Dendritic cell treated with granulocyte-macrophage colony-stimulating factor and Interleukin-4, amounts not matched to agents 40 ng/mL and 50 ng/mL, for 4 days (primary cell): ENCODE data around the gene DGUOK.
A peak's percentile ranks its signal among the peaks of the same experiment; 100 is the strongest.
"Not testable (repeated sequence)": the region's sequence is repeated elsewhere in the genome, so short reads cannot be mapped to it uniquely, and the experiment has no call there.

Source experiments
- H3K27ac Mint-ChIP-seq: one replicate; pipeline ENCODE4 v1.8.0; 2022; ENCODE audit warnings: mild to moderate bottlenecking, mixed read lengths
- H3K27me3 Mint-ChIP-seq: one replicate; pipeline ENCODE4 v1.8.0; 2022; ENCODE audit warnings: mild to moderate bottlenecking, mixed read lengths
- H3K36me3 Mint-ChIP-seq: one replicate; pipeline ENCODE4 v1.8.0; 2022; ENCODE audit warnings: low read depth, mixed read lengths
- H3K4me1 Mint-ChIP-seq: one replicate; pipeline ENCODE4 v1.8.0; 2022; ENCODE audit warnings: low read depth, mixed read lengths
- H3K4me3 Mint-ChIP-seq: one replicate; pipeline ENCODE4 v1.8.0; 2022; ENCODE audit warnings: mild to moderate bottlenecking, moderate library complexity, mixed read lengths
- H3K9me3 Mint-ChIP-seq: one replicate; pipeline ENCODE4 v1.8.0; 2022; ENCODE audit warnings: mixed read lengths
- intact Hi-C: fragments of 100-400 bp; cut with micrococcal nuclease; formaldehyde crosslinking; loops from one replicate; pipeline ENCODE4 v1.15.0; 2022

Gene DGUOK

DNA sequence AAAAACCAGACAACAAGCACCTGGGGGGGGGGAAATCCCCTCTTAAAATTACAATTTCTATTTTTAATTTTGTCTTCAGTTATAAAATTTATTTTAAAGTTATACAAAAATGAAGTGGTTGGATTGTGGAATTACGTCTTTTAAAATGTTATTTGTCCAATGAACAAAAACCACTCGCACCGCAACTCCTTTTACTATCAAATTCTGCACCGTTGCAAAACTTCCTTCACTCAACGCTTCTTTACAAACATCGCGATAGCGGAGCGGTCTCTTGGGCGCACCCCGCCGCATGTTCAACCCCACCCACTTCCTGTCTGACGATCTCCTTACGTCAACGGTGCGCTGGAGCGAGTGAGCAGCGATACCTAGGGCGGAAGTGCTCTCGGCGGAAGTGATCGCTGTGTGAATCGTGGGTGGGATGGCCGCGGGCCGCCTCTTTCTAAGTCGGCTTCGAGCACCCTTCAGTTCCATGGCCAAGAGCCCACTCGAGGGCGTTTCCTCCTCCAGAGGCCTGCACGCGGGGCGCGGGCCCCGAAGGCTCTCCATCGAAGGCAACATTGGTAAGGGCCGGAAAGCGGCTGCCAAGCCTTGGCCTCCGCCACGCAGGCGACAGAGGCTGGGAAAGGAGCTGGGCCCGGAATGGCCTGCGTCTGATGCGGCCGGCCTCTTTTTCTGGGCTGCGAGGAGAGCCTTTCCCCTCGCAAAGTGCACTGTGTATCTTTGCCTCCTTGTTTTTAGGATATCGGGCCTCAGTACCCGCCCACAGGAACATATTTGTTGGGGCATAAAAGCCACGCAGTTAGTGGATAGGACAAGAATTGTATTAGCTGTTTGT is at the start of gene DGUOK:
TSS of gene DGUOK (plus strand) at position 388 of the 835 bp plus-strand sequence. CDS start at position 419, 31 bp downstream.
- Mint-ChIP-seq H3K36me3 (peaks cover 30% of the 10 kb centered on the region), H3K4me1 (peaks cover 54% of the 10 kb centered on the region), H3K4me3 (peak within 1 kb of the TSS; percentile 82), H3K27me3 (no peaks in the 10 kb centered on the region), H3K9me3 (no peaks in the 10 kb centered on the region), H3K27ac (peak within 1 kb of the TSS; percentile 95)
- intact Hi-C loops = loop anchor here (1.0 to 5.0 kb wide), 2 partner anchors 49 to 59 kb away; no protein-coding TSS in a partner anchor

DNA sequence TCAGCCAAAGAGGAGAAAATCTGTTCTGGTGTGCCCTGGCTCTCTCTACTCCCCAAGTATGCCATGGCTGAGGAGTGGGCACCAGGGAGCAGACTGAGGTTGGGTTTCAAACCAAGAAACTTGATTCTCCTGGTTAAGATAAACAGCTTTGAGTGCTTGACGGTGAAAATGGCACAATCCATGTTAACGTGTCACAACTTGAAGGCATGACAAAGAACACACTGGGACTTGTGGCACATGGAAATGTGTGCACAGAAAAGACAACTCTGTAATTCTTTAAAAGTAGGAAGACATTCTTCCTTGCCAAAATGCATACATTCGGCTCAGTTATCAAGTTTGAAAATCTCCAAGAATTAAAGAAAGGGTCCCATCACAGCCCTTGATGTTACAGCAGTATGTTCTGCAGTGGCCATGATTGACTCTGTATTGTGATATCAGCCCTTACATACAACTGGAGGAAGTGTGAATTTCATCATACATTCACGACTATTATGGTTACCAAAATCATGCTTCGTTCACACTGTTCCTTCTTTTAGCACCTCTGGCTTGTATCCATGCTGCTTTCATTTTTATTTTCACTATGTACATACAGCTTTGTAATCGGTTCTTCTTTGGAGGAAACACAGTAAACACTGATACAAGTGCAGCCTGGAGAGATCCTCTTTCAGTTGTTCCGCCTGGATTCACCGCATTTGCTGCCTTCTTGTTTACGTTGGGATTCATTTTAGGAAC is 49.4 kb upstream of the DGUOK start:
- peaks cover 12% of the 10 kb centered on the region for H3K4me1 Mint-ChIP-seq
- intact Hi-C loops = loop anchor here (5.0 kb wide), 1 partner anchor 50 kb away; the partner anchor contains the start of gene DGUOK
- H3K36me3 Mint-ChIP-seq = no peaks in the 10 kb centered on the region
- H3K27ac Mint-ChIP-seq = peak overlapping the region; percentile 72
- no peaks in the 10 kb centered on the region for H3K9me3 Mint-ChIP-seq
- no peaks in the 10 kb centered on the region for H3K27me3 Mint-ChIP-seq
- peak overlapping the region; percentile 51 for H3K4me3 Mint-ChIP-seq

DNA sequence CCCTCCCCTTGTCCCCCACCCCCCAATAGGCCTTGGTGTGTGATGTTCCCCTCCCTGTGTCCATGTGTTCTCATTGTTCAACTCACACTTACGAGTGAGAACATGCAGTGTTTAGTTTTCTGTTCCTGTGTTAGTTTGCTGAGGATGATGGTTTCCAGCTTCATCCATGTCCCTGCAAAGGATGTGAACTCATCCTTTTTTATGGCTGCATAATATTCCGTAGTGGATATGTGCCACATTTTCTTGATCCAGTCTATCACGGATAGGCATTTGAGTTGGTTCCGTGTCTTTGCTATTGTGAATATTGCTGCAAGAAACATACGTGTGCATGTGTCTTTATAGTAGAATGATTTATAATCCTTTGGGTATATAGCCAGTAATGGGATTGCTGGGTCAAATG is 48.7 kb upstream of the DGUOK start:
- not testable (repeated sequence) for H3K4me3 Mint-ChIP-seq, H3K36me3 Mint-ChIP-seq, H3K9me3 Mint-ChIP-seq, H3K27me3 Mint-ChIP-seq
- Mint-ChIP-seq H3K27ac (peak overlapping the region; percentile 72), H3K4me1 (peaks cover 12% of the 10 kb centered on the region)
- intact Hi-C loops = loop anchor here (5.0 kb wide), 1 partner anchor 49 kb away; the partner anchor contains the start of gene DGUOK

DNA sequence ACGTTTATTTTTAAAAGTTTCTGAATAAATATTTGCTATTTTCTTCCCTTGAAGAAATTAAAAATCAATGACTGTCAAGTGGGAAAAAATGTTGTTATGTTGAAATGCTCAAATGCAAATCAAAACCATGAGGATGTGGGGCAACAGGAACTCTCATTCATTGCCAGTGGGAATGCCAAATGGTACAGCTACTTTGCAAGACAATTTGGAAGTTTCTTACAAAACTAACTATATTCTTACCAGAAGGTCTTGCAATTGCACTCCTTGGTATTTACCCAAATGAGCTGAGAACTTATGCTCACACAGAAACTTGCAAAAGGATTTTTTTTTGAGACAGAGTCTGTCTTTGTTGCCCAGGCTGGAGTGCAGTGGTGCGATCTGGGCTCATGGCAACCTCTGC is 41.3 kb upstream of the DGUOK start:
- Mint-ChIP-seq H3K4me1 (no peaks in the 10 kb centered on the region), H3K4me3 (no peak overlapping the region), H3K9me3 (no peaks in the 10 kb centered on the region), H3K27me3 (peaks cover 13% of the 10 kb centered on the region), H3K27ac (no peak overlapping the region), H3K36me3 (no peaks in the 10 kb centered on the region)
- intact Hi-C loops = no loop called here

DNA sequence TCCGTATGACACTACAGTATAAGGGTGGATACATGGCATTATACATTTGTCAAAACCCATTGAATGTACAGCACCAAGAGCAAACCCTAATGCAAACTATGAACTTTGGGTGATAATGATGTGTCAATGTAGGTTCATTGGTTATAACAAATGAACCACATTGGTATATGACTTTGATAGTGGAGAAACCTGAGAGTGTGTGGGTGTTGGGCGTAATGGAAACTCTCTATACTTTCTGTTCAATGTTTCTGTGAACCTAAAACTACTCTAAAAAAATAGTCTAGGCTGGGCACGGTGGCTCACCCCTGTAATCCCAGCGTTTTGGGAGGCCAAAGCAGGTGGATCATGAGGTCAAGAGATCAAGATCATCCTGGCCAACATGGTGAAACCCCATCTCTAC is 40.3 kb upstream of the DGUOK start:
- intact Hi-C loops = no loop called here
- Mint-ChIP-seq H3K27me3 (peaks cover 16% of the 10 kb centered on the region), H3K4me3 (no peak overlapping the region), H3K27ac (no peak overlapping the region), H3K9me3 (no peaks in the 10 kb centered on the region), H3K4me1 (no peaks in the 10 kb centered on the region), H3K36me3 (no peaks in the 10 kb centered on the region)

DNA sequence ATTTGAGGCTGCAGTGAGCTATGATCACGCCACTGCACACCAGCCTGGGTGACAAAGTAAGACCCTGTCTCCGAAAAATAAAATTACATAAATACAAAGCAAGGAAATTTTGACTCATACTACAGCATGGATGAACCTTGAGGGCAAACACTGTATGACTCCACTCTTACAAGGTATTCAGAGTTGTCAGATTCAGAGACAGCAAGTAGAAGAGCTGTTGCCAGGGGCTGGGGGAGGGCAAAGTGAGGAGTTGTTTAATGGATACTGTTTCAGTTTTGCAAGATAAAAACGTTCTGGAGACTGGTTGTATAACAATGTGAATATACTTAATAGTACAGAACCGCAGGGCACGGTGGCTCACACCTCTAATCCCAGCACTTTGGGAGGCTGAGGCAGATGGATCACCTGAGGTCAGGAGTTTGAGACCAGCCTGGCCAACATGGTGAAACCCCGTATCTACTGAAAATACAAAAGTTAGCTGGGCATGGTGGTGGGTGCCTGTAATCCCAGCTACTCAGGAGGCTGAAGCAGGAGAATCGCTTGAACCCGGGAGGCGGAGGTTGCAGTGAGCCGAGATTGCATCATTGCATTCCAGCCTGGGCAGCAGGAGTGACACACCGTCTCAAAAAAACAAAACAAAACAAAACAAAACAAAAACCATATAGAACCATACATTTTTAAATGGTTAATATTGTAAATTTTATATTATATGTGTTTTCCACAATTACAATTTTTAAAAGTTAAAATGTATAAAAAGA is 38.9 kb upstream of the DGUOK start:
- peaks cover 16% of the 10 kb centered on the region for H3K27me3 Mint-ChIP-seq
- H3K36me3 Mint-ChIP-seq, H3K4me1 Mint-ChIP-seq, intact Hi-C loops, H3K9me3 Mint-ChIP-seq, H3K27ac Mint-ChIP-seq, H3K4me3 Mint-ChIP-seq: not testable (repeated sequence)

DNA sequence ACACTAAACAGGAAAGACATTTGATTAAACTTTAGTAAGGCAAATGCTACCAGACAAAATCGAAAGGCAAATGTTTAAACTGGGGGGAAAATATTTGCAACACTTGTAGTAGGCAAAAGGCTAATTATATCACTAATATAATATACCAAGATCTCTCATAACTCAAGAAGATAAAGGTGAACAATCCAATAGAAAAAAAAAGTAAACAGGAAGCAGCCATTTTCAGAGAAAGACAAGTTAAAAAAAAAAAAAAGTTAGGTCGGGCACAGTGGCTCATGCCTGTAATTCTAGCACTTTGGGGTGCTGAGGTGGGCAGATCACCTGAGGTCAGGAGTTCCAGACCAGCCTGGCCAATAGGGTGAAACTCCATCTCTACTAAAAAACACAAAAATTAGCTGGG is 38.3 kb upstream of the DGUOK start:
- no peak overlapping the region for H3K4me3 Mint-ChIP-seq
- intact Hi-C loops = no loop called here
- no peaks in the 10 kb centered on the region for H3K9me3 Mint-ChIP-seq
- no peak overlapping the region for H3K27ac Mint-ChIP-seq
- H3K27me3 Mint-ChIP-seq = peaks cover 16% of the 10 kb centered on the region
- H3K36me3 Mint-ChIP-seq = no peaks in the 10 kb centered on the region
- H3K4me1 Mint-ChIP-seq = no peaks in the 10 kb centered on the region

DNA sequence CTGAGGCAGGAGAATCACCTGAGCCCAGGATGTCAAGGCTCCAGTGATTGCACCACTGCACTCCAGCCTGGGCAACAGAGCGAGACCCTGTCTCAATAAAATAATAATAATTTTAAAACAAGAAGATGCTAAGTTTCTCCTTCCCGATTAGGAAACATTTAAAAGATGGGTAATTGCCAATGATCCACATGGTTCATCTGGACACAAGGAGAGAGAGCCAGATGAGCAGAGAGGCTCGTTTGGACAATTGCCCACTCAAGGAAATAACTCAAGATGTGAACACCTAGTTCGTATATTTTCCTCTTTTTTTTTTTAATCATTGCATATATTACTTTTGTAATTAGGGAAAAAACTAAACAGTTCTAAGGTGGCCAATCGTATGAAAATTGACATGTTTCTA is 37.5 kb upstream of the DGUOK start:
- intact Hi-C loops = no loop called here
- Mint-ChIP-seq H3K27me3 (peaks cover 16% of the 10 kb centered on the region), H3K4me1 (peaks cover 1% of the 10 kb centered on the region), H3K4me3 (no peak overlapping the region), H3K9me3 (no peaks in the 10 kb centered on the region), H3K36me3 (no peaks in the 10 kb centered on the region), H3K27ac (no peak overlapping the region)

DNA sequence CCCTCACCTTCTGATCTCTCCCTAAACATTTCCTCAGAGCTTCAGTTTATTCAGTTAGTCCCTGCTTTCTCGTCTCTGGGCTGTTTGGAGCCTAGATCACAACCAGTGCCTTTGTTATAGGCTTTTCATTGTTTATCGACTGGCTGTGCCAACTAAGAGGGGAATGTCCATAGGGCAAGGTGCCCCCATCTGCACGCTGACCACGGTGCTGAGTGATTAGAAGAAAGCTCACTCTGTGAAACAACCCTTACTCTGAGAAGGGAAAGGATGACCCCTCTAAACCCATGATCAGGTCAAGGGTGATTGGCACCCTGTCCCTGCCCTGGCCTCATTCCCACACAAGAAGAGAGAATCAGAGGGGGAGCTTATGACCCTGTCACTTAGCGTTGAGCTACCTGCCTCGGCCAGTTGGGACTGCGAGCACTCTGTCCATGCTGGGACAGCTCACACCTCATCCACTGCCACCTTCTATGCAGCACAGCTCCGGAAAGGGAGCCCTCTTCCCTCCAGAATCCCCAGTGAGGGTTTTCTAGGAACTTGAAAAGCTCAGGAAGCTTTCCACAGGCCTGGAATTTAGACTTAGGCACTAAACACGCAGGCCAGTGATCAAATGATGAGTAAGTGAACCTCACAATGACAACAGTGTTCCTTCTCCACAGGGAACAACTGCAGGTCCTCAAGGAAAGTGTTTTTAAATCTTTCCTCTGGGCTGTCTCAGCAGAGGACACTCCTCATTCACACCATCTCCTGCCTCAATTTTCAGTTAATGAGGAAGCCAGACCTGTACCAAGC is 36.2 kb upstream of the DGUOK start:
- no peaks in the 10 kb centered on the region for H3K36me3 Mint-ChIP-seq
- intact Hi-C loops = no loop called here

DNA sequence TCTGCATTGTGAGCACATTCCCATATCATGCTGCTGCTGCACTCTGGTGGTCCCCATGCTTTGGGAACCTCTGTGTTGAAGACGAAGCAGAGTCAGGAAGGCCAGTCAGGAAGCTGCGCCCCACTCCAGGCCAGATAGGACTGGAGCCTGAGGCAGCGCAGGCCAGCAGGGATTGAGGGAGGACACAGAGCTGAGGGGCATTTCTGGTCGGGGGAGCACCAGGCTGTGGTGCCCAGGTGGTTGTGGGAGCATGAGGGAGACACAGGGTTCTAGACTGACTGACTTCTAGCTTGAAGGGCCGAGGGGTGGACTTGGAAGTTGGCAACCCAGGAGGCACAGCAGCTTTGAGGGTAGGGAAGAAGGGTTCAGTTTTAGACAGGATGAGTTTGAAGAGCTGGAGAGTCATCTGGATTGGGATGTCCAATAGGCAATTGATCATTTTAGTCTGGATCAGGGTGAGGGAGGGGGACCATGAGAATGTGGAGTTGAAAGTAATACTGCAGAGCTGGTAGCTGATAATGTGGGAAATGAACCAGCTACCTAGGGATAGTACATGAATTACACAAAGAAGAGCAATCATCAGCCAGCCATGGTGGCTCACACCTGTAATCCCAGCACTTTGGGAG is 35.3 kb upstream of the DGUOK start:
- Mint-ChIP-seq H3K27me3 (peaks cover 13% of the 10 kb centered on the region), H3K4me1 (peaks cover 12% of the 10 kb centered on the region), H3K9me3 (no peaks in the 10 kb centered on the region), H3K36me3 (no peaks in the 10 kb centered on the region), H3K4me3 (no peak overlapping the region), H3K27ac (no peak overlapping the region)
- intact Hi-C loops = no loop called here

More for the DNA sequence above, 36.2 kb upstream of the DGUOK start:
- Mint-ChIP-seq H3K4me3 (no peak overlapping the region), H3K27ac (no peak overlapping the region), H3K4me1 (peaks cover 8% of the 10 kb centered on the region), H3K9me3 (no peaks in the 10 kb centered on the region), H3K27me3 (peaks cover 16% of the 10 kb centered on the region)

DNA sequence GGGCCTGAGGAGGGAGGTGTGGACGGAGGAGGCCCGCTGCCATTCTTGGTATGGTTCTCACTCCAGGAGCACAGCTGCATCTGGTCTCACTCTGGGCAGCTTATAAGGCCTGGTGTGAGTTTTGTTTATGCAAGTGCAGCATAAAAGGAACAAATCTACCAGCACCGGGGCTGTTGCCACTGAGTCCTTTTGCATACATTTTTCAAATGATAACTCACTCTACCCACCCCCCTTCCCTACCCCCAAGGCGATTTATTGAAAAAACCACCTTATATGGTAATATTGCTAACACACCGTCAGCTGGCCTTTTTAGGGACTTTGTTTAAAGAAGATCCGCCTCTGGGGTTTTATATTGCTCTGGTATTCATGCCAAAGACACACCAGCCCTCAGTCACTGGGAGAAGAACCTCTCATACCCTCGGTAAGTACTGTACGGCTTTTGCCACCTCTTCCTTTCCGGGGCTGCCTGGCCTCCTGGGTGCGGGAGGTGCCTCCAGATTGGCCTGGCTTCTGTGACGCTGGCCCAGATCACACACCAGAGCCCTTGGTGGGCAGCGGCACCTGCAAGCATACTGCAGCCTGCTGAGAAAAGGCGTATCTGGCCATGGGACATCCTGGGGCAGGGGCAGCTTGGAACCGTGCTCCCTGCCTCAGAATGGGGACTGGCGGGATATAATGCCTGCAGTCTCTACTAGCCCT is 33.9 kb upstream of the DGUOK start, which contains the start of gene ACTG2:
TSS of gene ACTG2 (plus strand) at position 378 of the 699 bp plus-strand sequence. CDS start 8,304 bp downstream, outside the sequence.
- Mint-ChIP-seq H3K27me3 (peaks cover 14% of the 10 kb centered on the region), H3K9me3 (no peaks in the 10 kb centered on the region), H3K4me3 (no peak within 1 kb of the TSS), H3K36me3 (no peaks in the 10 kb centered on the region), H3K4me1 (peaks cover 26% of the 10 kb centered on the region), H3K27ac (no peak within 1 kb of the TSS)
- intact Hi-C loops = no loop called here

DNA sequence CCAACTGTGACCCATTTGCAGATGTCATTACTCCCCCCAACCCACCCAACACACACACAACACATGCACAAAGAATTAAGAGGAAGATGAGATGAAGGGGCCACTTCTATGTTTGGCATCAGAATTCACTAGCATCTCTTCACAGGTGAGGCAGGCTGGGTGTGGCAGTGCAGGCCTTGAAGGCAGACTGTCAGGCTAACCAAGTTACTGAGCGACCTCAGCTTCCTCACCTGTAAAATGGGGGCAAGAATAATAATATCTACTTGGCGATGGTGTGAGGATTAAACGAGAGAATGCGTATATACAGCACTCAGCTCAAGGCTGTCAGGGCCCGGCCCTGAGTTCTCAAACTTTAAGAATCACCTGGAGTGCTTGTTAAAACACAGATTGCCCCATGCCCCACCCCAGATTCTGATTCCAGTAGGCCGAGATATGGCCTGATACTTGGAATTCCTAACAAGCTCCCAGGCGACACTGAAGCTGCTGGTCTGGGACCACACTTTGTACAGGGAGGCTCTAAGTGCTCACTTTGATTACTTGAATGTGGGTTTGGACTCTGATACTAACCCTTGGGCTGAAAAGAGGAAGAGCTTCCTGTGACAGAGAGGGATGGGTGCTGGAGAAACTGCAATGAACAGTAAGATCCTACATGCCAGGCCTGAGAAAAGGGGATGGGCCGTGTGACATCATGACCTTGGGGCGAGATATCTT is 32.8 kb upstream of the DGUOK start:
- H3K27me3 Mint-ChIP-seq = peaks cover 12% of the 10 kb centered on the region
- H3K4me3 Mint-ChIP-seq = no peak overlapping the region
- no peak overlapping the region for H3K27ac Mint-ChIP-seq
- peaks cover 27% of the 10 kb centered on the region for H3K4me1 Mint-ChIP-seq
- H3K36me3 Mint-ChIP-seq = no peaks in the 10 kb centered on the region
- intact Hi-C loops = no loop called here
- no peaks in the 10 kb centered on the region for H3K9me3 Mint-ChIP-seq
